ENCODE results near the gene GPRC5A.

GPRC5A gene

GRCh38 chr12:12918781-12919389 lies 27.5 kb downstream of the GPRC5A start:
- no peak overlapping the region for H3K27ac ChIP-seq (ENCODE audit: extremely low read depth, low read depth, low read length)
- POLR2A ChIA-PET = no interaction called here
- H3K36me3 ChIP-seq (ENCODE audit: control insufficient read depth in 2 of 2, insufficient read depth in 1 of 2, low read length in 2 of 2) = no peaks in the 10 kb centered on the region; a peak in 2 of 3 replicates
- no peak overlapping the region for H3K4me3 ChIP-seq (ENCODE audit: low read depth, low read length)
- TF ChIP-seq ZBTB6 (tag by site-specific recombination; IDR thresholded peaks at IDR 0.05) (no peak), ZNF184 (tag by site-specific recombination; IDR thresholded peaks at IDR 0.05) (no peak), ZNF138 (tag by site-specific recombination; IDR thresholded peaks at IDR 0.05; ENCODE audit: borderline replicate concordance) (no peak), ZNF341 (tag by site-specific recombination; IDR thresholded peaks at IDR 0.05; ENCODE audit: low read depth) (peak; percentile 20; the same call in 1 of the 2 replicates), SP7 (tag by site-specific recombination; IDR thresholded peaks at IDR 0.05) (no peak), ZNF621 (tag by site-specific recombination; IDR thresholded peaks at IDR 0.05) (no peak), ZNF777 (tag by site-specific recombination; IDR thresholded peaks at IDR 0.05; ENCODE audit: borderline replicate concordance) (no peak)
- no peaks in the 10 kb centered on the region for H3K9me3 ChIP-seq (ENCODE audit: control insufficient read depth, insufficient read depth, low read depth, low read length)
- H3K4me1 ChIP-seq (ENCODE audit: control insufficient read depth, insufficient read depth, low read length) = peaks cover 3% of the 10 kb centered on the region; the same call in 1 of the 2 replicates
- CTCF ChIA-PET = interaction anchor here (0.5 to 1.9 kb wide), 4 partner anchors 57 to 297 kb away, joined by 3 to 9 read pairs (median 4); no protein-coding TSS in a partner anchor

GRCh38 chr12:12919666-12920435 lies 28.5 kb downstream of the GPRC5A start:
- no peaks in the 10 kb centered on the region; a peak in 1 of 3 replicates for H3K36me3 ChIP-seq (ENCODE audit: control insufficient read depth in 2 of 2, insufficient read depth in 1 of 2, low read length in 2 of 2)
- H3K4me3 ChIP-seq (ENCODE audit: low read depth, low read length) = no peak overlapping the region
- no peak overlapping the region for H3K27ac ChIP-seq (ENCODE audit: extremely low read depth, low read depth, low read length)
- no peaks in the 10 kb centered on the region for H3K9me3 ChIP-seq (ENCODE audit: control insufficient read depth, insufficient read depth, low read depth, low read length)
- no peaks in the 10 kb centered on the region; the same call in 1 of the 2 replicates for H3K4me1 ChIP-seq (ENCODE audit: control insufficient read depth, insufficient read depth, low read length)
- no peak for TF ChIP-seq ZNF350 (tag by site-specific recombination; IDR thresholded peaks at IDR 0.05)
- no peak for TF ChIP-seq ZNF23 (tag by site-specific recombination; IDR thresholded peaks at IDR 0.05; ENCODE audit: borderline replicate concordance)
- no peak for TF ChIP-seq ZNF292 (tag by site-specific recombination; IDR thresholded peaks at IDR 0.05; ENCODE audit: borderline replicate concordance, low read depth)
- no peak for TF ChIP-seq MZF1 (tag by site-specific recombination; IDR thresholded peaks at IDR 0.05; ENCODE audit: borderline replicate concordance)
- no peak for TF ChIP-seq HOXA7 (CRISPR knock-in tag; IDR thresholded peaks at IDR 0.05; ENCODE audit: borderline replicate concordance)
- no peak for TF ChIP-seq ZNF488 (tag by site-specific recombination; IDR thresholded peaks at IDR 0.05)
- no peak for TF ChIP-seq ZNF837 (tag by site-specific recombination; IDR thresholded peaks at IDR 0.05)
- TF ChIP-seq ZNF354C (tag by site-specific recombination; IDR thresholded peaks at IDR 0.05; ENCODE audit: borderline replicate concordance, low read depth) = no peak
- TF ChIP-seq ZNF701 (tag by site-specific recombination; IDR thresholded peaks at IDR 0.05) = no peak
- CTCF ChIA-PET = interaction anchor here (0.6 to 1.9 kb wide), 4 partner anchors 18 to 445 kb away, joined by 3 to 9 read pairs (median 4); no protein-coding TSS in a partner anchor
- POLR2A ChIA-PET = no interaction called here

- H3K36me3 ChIP-seq (ENCODE audit: control insufficient read depth in 2 of 2, insufficient read depth in 1 of 2, low read length in 2 of 2) = no peaks in the 10 kb centered on the region; a peak in 1 of 3 replicates
- CTCF ChIA-PET = interaction anchor here (1.3 kb wide), 2 partner anchors 61 to 286 kb away, joined by 3 to 9 read pairs; no protein-coding TSS in a partner anchor
- TF ChIP-seq ZNF514 (tag by site-specific recombination; IDR thresholded peaks at IDR 0.05) = no peak
- no peaks in the 10 kb centered on the region for H3K4me1 ChIP-seq (ENCODE audit: control insufficient read depth, insufficient read depth, low read length)
- H3K27ac ChIP-seq (ENCODE audit: extremely low read depth, low read depth, low read length) = no peak overlapping the region
- no peaks in the 10 kb centered on the region for H3K9me3 ChIP-seq (ENCODE audit: control insufficient read depth, insufficient read depth, low read depth, low read length)
- no peak overlapping the region for H3K4me3 ChIP-seq (ENCODE audit: low read depth, low read length)
- POLR2A ChIA-PET = no interaction called here
Measured at GRCh38 chr12:12922191-12922616, 30.8 kb downstream of the GPRC5A start.

Measured in HEK293 (cell line).